SK-N-MC (cell line): Measurements from ENCODE around the gene TGFBI.

ENCODE experiments used
- EZH2 ChIP-seq: fragments of 200-600 bp; sonication (generic); IDR thresholded peaks from one replicate; pipeline ENCODE4 v1.6.1; 2017; ENCODE audit warnings: antibody characterized with exemption
- POLR2AphosphoS5 ChIP-seq: IDR thresholded peaks from 2 replicates; pipeline ENCODE4 v1.6.1; 2012; ENCODE audit warnings: mild to moderate bottlenecking, low read depth, low read length, borderline replicate concordance

DNA sequence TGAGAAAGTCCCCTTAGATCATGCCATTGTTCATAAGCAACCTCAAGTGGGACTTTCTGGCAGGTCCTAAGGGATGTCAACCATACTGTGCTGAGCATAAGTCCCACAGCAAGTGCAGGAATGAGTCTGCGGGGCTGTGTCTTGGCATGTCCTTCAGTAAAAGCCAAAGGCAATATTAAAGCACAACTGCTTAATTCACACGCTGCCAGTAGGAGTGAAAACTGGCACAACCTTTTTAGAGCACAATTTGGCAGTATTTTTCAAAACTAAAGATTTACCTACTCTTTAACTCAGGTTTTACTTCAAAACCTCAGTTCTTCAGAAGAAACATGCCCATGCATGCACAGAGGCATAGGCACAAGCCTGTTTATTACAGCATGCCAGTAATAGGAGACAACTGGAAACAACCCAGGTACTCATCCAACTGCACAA, 79.4 kb downstream of the TGFBI start:
- TF ChIP-seq EZH2 = no peak
- TF ChIP-seq POLR2AphosphoS5 = no peak
